Measurements from ENCODE around the gene GATA3.
A peak's percentile ranks its signal among the peaks of the same experiment; 100 is the strongest.
"Not testable (repeated sequence)": the region's sequence is repeated elsewhere in the genome, so short reads cannot be mapped to it uniquely, and the experiment has no call there.

GATA3 gene

GRCh38 chr10:8017277-8017676, 37.2 kb upstream of the GATA3 start:
- no peak for TF ChIP-seq CTCF (IDR thresholded peaks at IDR 0.05; ENCODE audit: low read depth, low read length, missing control alignments)
- DNase-seq (ENCODE audit: low read depth): no peak
- H3K4me3 ChIP-seq (ENCODE audit: low read depth, low read length): no peak overlapping the region

GRCh38 chr10:8023321-8023720, 31.2 kb upstream of the GATA3 start:
- no peak for DNase-seq (ENCODE audit: low read depth)
- H3K4me3 ChIP-seq (ENCODE audit: low read depth, low read length): no peak overlapping the region
- no peak for TF ChIP-seq CTCF (IDR thresholded peaks at IDR 0.05; ENCODE audit: low read depth, low read length, missing control alignments)

DNA sequence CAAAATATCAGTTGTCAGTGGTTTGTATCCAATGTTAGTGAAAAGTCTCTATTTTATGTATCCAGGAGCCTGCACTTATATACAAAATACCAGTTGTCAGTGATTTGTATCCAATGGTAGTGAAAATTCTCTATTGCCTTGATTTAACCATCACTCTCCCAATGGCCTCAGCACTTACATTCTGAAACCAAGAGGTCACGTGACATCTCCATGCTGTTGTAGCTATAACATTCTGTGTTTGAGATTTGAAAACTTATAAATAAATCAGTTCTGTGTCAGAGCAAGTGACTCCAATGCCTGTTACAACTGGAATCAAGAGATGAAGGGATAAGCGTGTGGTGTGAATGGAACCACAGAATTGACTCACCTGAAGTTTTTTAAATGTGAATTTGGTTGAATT, 30.6 kb upstream of the GATA3 start:
- no peak for DNase-seq (ENCODE audit: low read depth)
- no peak overlapping the region for H3K4me3 ChIP-seq (ENCODE audit: low read depth, low read length)
- TF ChIP-seq CTCF (IDR thresholded peaks at IDR 0.05; ENCODE audit: low read depth, low read length, missing control alignments): no peak

GRCh38 chr10:8026349-8027259, 27.9 kb upstream of the GATA3 start:
- no peak for TF ChIP-seq CTCF (IDR thresholded peaks at IDR 0.05; ENCODE audit: low read depth, low read length, missing control alignments)
- peak overlapping the region; percentile 46 for H3K4me3 ChIP-seq (ENCODE audit: low read depth, low read length)
- no peak for DNase-seq (ENCODE audit: low read depth)

GRCh38 chr10:8031211-8031610, 23.3 kb upstream of the GATA3 start:
- not testable (repeated sequence) for H3K4me3 ChIP-seq (ENCODE audit: low read depth, low read length); DNase-seq (ENCODE audit: low read depth)

- no peak for DNase-seq (ENCODE audit: low read depth)
- no peak for TF ChIP-seq CTCF (IDR thresholded peaks at IDR 0.05; ENCODE audit: low read depth, low read length, missing control alignments)
- H3K4me3 ChIP-seq (ENCODE audit: low read depth, low read length): no peak overlapping the region
Observed at GRCh38 chr10:8032558-8032957, 21.9 kb upstream of the GATA3 start.

GRCh38 chr10:8033812-8034465, 20.5 kb upstream of the GATA3 start:
- DNase-seq (ENCODE audit: low read depth): no peak
- no peak overlapping the region for H3K4me3 ChIP-seq (ENCODE audit: low read depth, low read length)
- no peak for TF ChIP-seq CTCF (IDR thresholded peaks at IDR 0.05; ENCODE audit: low read depth, low read length, missing control alignments)
